Neural cell (in vitro differentiated cells): ENCODE data around the gene RNF32.

ENCODE experiments used
- EP300 ChIP-seq: fragments of 450-650 bp; conservative IDR thresholded peaks from 2 replicates; pipeline ENCODE4 v1.6.1; 2014; ENCODE audit warnings: antibody characterized with exemption, mild to moderate bottlenecking, moderate library complexity; ENCODE audit not compliant: poor library complexity, severe bottlenecking
- EZH2 ChIP-seq: fragments of 200-600, 300-800 bp; shearing (Covaris generic), sonication (generic); IDR thresholded peaks from 2 replicates; pipeline ENCODE4 v1.6.1; 2014; ENCODE audit warnings: antibody characterized with exemption, low read length, borderline replicate concordance, mild to moderate bottlenecking; ENCODE audit not compliant: insufficient read depth, poor library complexity, severe bottlenecking
- POLR2AphosphoS5 ChIP-seq: IDR thresholded peaks from 2 replicates; pipeline ENCODE4 v1.6.1; 2012
- RAD21 ChIP-seq: fragments of 450-650 bp; conservative IDR thresholded peaks from 2 replicates; pipeline ENCODE4 v1.6.1; 2014; ENCODE audit warnings: antibody characterized with exemption, mild to moderate bottlenecking, moderate library complexity
- REST ChIP-seq: IDR thresholded peaks from 2 replicates; pipeline ENCODE4 v1.6.1; 2012; ENCODE audit warnings: borderline replicate concordance
- SMC3 ChIP-seq: fragments of 450-650 bp; conservative IDR thresholded peaks from 2 replicates; pipeline ENCODE4 v1.6.1; 2014; ENCODE audit warnings: antibody characterized with exemption, mild to moderate bottlenecking, moderate library complexity; ENCODE audit not compliant: poor library complexity
- TF ChIP-seq, protein P1 (sequence below): fragments of 450-650 bp; IDR thresholded peaks from 2 replicates; pipeline ENCODE4 v1.5.1; 2014; ENCODE audit warnings: antibody characterized with exemption, mild to moderate bottlenecking, moderate library complexity; ENCODE audit not compliant: poor library complexity, severe bottlenecking

DNA sequence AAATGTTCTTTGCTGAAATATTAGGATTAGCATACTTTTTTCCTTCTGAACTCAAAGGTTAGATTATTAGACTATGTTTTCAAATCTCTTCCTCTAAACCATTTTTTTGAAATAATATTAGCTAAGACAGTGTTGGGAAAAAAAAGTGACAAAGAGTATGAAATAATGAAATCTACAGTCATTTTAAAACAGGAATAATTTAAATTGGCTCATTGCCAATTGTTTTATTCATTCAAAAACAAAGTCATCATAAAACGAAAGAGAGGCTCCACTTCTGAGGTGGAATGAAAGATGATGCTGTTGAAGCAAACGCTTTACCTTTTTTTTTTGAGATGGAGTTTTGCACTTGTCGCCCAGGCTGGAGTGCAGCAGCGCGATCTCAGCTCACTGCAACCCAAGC is 51.2 kb downstream of the RNF32 start:
- TF ChIP-seq, protein P1, sequence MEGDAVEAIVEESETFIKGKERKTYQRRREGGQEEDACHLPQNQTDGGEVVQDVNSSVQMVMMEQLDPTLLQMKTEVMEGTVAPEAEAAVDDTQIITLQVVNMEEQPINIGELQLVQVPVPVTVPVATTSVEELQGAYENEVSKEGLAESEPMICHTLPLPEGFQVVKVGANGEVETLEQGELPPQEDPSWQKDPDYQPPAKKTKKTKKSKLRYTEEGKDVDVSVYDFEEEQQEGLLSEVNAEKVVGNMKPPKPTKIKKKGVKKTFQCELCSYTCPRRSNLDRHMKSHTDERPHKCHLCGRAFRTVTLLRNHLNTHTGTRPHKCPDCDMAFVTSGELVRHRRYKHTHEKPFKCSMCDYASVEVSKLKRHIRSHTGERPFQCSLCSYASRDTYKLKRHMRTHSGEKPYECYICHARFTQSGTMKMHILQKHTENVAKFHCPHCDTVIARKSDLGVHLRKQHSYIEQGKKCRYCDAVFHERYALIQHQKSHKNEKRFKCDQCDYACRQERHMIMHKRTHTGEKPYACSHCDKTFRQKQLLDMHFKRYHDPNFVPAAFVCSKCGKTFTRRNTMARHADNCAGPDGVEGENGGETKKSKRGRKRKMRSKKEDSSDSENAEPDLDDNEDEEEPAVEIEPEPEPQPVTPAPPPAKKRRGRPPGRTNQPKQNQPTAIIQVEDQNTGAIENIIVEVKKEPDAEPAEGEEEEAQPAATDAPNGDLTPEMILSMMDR = no peak
- TF ChIP-seq REST (no peak), EZH2 (no peak), RAD21 (no peak), EP300 (no peak), SMC3 (no peak), POLR2AphosphoS5 (no peak)
